Retinal pigment epithelial cell (primary cell): ENCODE results near the gene RPUSD3.
A peak's percentile ranks its signal among the peaks of the same experiment; 100 is the strongest.

Experiments
- DNase-seq: peaks from one replicate; pipeline ENCODE4 v3.0.0-alpha.2; 2010; ENCODE audit warnings: low read depth
- H3K4me3 ChIP-seq: 2 replicates; pipeline ENCODE4 v1.5.1; 2011; ENCODE audit warnings: mild to moderate bottlenecking, low read length, control low read depth, moderate library complexity
- CTCF ChIP-seq: conservative IDR thresholded peaks from 2 replicates; pipeline ENCODE4 v1.5.1; 2011; ENCODE audit warnings: low read depth, low read length, control low read depth, inconsistent platforms

The RPUSD3 gene

GRCh38 chr3:9791790-9792404 lies 51.9 kb downstream of the RPUSD3 start:
- H3K4me3 ChIP-seq: peak overlapping the region; percentile 98
- TF ChIP-seq CTCF: no peak
- DNase-seq: no peak

- H3K4me3 ChIP-seq: no peak overlapping the region
- TF ChIP-seq CTCF: no peak
- no peak for DNase-seq
Measured at GRCh38 chr3:9791127-9791526, 52.7 kb downstream of the RPUSD3 start.
